ENCODE measurements around the gene GSE1. TPM values are rescaled to one million over a fixed set of nuclear protein-coding genes. Genes with fewer than 3 reads are reported as not detected.
A peak's percentile ranks its signal among the peaks of the same experiment; 100 is the strongest.

GSE1 gene
- total and polyA plus RNA-seq, 9 donors = 32.9 to 212 (median 91.4) TPM

DNA sequence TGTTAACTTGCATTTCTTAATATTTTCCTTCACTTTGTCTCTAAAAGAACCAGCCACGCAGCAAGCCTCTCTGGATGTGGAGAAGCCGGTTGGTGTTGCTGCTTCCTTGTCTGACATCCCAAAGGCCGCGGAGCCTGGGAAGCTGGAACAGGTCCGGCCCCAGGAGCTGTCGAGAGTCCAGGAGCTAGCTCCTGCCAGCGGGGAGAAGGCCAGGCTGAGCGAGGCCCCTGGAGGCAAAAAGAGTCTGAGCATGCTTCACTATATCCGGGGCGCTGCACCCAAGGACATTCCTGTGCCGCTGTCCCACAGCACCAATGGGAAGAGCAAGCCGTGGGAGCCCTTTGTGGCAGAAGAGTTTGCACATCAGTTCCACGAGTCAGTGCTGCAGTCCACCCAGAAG, 52.8 kb downstream of the GSE1 start:
- whole genome bisulfite sequencing, 3 donors = 82 to 90% (median 86%) methylated on average over 13 of the region's 13 CpGs

GRCh38 chr16:85667261-85667660, 54.1 kb downstream of the GSE1 start:
- 91 to 96% (median 95%) methylated on average over 9 of the region's 9 CpGs for WGBS, 3 donors
- TF ChIP-seq POLR2A (IDR thresholded peaks at IDR 0.05) = no peak
- TF ChIP-seq, protein P1, sequence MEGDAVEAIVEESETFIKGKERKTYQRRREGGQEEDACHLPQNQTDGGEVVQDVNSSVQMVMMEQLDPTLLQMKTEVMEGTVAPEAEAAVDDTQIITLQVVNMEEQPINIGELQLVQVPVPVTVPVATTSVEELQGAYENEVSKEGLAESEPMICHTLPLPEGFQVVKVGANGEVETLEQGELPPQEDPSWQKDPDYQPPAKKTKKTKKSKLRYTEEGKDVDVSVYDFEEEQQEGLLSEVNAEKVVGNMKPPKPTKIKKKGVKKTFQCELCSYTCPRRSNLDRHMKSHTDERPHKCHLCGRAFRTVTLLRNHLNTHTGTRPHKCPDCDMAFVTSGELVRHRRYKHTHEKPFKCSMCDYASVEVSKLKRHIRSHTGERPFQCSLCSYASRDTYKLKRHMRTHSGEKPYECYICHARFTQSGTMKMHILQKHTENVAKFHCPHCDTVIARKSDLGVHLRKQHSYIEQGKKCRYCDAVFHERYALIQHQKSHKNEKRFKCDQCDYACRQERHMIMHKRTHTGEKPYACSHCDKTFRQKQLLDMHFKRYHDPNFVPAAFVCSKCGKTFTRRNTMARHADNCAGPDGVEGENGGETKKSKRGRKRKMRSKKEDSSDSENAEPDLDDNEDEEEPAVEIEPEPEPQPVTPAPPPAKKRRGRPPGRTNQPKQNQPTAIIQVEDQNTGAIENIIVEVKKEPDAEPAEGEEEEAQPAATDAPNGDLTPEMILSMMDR (IDR thresholded peaks at IDR 0.05) = no peak
- TF ChIP-seq EP300 (IDR thresholded peaks at IDR 0.05) = no peak
- H3K27ac ChIP-seq = no peak overlapping the region
- H3K4me1 ChIP-seq (ENCODE audit: insufficient read depth) = no peaks in the 10 kb centered on the region
- peak in 2 of 5 donors; percentile 19 to 23 for DNase-seq
- H3K9me3 ChIP-seq = no peaks in the 10 kb centered on the region
- H3K36me3 ChIP-seq = no peaks in the 10 kb centered on the region
- intact Hi-C loops (cut with DNase I) = no loop called here
- no peaks in the 10 kb centered on the region for H3K27me3 ChIP-seq
- H3K4me3 ChIP-seq = no peak overlapping the region

More for the DNA sequence above, 52.8 kb downstream of the GSE1 start:
- H3K27me3 ChIP-seq = no peaks in the 10 kb centered on the region
- no peaks in the 10 kb centered on the region for H3K36me3 ChIP-seq
- no peaks in the 10 kb centered on the region for H3K9me3 ChIP-seq
- intact Hi-C loops (cut with DNase I) = no loop called here
- H3K4me3 ChIP-seq = no peak overlapping the region
- TF ChIP-seq, protein P1 (IDR thresholded peaks at IDR 0.05) = no peak
- TF ChIP-seq EP300 (IDR thresholded peaks at IDR 0.05) (no peak), POLR2A (IDR thresholded peaks at IDR 0.05) (no peak)
- no peak overlapping the region for H3K27ac ChIP-seq
- DNase-seq = peak in 2 of 5 donors; percentile 18 to 32
- no peaks in the 10 kb centered on the region for H3K4me1 ChIP-seq (ENCODE audit: insufficient read depth)

- intact Hi-C loops (cut with DNase I) = no loop called here
- Histone ChIP-seq H3K9me3 (no peaks in the 10 kb centered on the region), H3K36me3 (no peaks in the 10 kb centered on the region), H3K4me3 (no peak overlapping the region), H3K4me1 (ENCODE audit: insufficient read depth) (no peaks in the 10 kb centered on the region), H3K27ac (no peak overlapping the region), H3K27me3 (no peaks in the 10 kb centered on the region)
- peak in 2 of 5 donors; percentile 14 to 32 for DNase-seq
- TF ChIP-seq POLR2A (IDR thresholded peaks at IDR 0.05) (no peak), EP300 (IDR thresholded peaks at IDR 0.05) (no peak)
- TF ChIP-seq, protein P1 (IDR thresholded peaks at IDR 0.05) = no peak
- 88 to 91% (median 89%) methylated on average over 16 of the region's 16 CpGs for WGBS, 3 donors
Observed at GRCh38 chr16:85667841-85668413, 54.8 kb downstream of the GSE1 start.

DNA sequence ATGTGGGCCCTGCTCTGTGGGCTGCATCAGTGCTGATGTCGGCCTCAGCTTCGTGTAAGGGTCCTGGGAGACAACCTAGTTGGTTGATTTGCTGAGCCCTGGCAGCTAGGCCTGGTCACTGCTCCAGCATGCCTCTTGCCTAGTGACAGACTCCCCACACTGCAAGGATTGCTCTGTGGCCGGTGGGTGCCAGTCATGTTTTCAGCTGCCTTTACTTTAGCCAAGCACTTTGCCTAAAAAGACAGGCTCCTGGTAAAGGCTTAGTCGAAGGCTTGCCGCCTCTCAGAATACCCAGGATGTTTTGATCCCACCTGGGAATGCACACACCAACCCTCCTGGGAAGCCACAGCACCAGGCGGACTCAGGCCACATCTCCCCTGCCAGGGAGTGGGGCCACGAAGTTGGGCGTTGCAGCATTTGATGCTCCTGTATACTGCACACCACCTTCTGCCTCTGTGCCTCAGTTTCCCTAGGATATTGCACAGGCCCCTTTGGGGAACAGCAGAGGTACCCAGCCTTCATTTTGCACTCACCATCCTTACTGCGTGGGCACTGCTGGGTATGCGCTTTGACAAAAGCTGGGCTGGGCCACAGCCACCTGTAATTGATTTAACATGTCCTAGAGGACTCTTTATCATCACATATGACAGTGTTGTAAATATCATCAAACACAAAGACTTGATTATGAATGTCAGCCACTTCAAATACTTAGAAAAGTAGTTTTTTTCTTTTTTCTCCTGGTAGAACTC, 55.7 kb downstream of the GSE1 start:
- Histone ChIP-seq H3K4me1 (ENCODE audit: insufficient read depth) (peaks cover 2% of the 10 kb centered on the region), H3K27me3 (no peaks in the 10 kb centered on the region), H3K36me3 (no peaks in the 10 kb centered on the region), H3K4me3 (no peak overlapping the region), H3K27ac (no peak overlapping the region), H3K9me3 (no peaks in the 10 kb centered on the region)
- TF ChIP-seq POLR2A (IDR thresholded peaks at IDR 0.05) (no peak), EP300 (IDR thresholded peaks at IDR 0.05) (no peak)
- TF ChIP-seq, protein P1 (IDR thresholded peaks at IDR 0.05) = no peak
- peak in 2 of 5 donors; percentile 8 to 11 for DNase-seq
- 92 to 96% (median 95%) methylated on average over 10 of the region's 10 CpGs for WGBS, 3 donors
- intact Hi-C loops (cut with DNase I) = no loop called here
